Renal cortex interstitium (tissue), 11 donors: ENCODE measurements around the gene CIRBP. TPM values are rescaled to one million over a fixed set of nuclear protein-coding genes. Genes with fewer than 3 reads are reported as not detected.

ENCODE experiments used
- DNase-seq, 11 donors: peaks; one replicate each; pipeline ENCODE4 v3.0.0-alpha.2; 2013; ENCODE audit warnings: low read depth in 9 of 11, low spot score in 4 of 11; ENCODE audit errors: extremely low read depth in 1 of 11
- polyA plus RNA-seq, 3 donors: library from polyadenylated mRNA; unstranded; fragments of 120-200 nt; gene quantifications; one replicate each; pipeline ENCODE4 v1.2.1, GENCODE V29; 2013; ENCODE audit not compliant: insufficient read length in 3 of 3

The CIRBP gene
- polyA plus RNA-seq, 3 donors: 803 to 982 (median 849) TPM

DNA sequence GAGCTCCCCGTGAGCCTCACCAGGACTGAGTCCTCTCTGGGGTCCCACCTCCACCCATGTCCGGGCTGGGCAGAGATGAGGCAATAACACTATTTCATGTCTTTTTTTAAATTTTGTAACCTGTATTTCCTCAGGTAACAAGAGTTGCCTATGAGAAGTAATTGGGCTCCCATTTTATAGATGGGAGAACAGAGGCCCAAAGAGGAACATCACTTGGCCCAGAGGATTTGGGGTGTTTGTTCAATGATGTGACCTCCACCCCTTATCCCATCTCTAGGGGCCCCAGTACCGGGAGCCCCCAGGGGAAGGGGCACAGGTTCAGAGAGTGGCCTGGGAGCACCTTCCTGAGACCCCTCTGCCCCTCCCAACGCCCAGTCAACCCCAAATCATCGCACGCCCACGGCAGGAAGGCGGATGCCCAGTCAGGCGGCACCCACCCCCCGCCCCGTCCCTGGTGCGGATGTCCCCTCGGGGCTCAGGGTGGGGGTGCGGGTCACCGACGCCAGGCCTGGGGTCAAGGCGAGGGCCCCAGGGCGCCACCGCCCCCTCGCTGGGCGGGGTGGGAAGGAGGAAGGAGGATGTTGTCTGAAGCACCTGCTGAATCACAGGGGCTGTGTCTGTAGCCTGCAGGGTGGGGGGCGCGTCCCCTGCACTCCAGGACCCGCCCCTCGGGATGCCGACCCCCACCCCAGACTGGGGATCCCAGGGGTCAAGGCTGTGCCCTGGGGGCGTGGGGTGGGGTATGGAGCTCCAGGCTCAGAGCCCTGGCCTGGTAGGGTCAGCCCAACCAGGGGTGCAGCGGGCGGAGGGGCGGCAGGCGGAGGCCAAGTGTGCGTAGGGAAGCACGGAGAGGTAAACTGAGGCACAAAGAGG lies 9.0 kb upstream of the CIRBP start:
- no peak for DNase-seq

DNA sequence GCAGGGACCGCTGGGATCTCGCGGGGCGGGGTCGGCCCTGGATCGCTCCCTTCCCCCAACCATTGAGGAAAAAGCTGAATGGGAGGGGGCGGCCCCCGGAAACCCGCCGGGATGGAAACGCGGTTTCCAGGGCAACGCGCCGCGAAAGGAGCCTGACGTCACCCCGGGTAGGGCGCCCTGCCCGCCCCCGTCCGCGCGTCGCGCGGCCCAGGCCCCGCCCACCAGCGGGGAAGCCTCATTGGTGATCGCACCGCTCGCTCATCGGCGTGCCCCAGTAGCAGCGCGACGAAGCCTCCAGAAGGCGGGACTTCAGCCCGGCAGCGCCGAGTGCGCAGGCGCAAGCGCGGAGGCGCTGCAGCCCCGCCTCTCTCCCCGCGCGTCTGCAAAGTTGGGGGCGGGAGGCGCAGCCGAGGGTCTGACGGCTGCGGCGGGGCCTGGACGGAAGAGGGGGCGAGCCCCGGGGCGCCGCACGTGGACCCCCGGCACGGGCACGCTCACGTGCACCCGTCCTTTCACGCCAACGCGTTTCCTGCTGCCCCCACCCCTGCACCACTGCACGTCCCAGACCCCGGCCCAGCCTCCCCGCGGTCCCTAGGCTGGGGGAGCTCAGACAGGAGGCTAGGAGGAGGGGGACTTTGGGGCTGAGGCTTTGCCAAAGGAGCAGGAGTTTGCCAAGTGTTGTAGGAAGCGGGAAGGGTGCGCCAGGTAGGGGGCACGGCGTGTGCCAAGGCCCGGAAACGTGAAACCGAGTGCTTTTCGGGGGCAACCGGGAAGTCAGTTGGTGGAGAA lies 8.2 kb upstream of the CIRBP start:
- peak in 10 of 11 donors; percentile 90 to 95 (median 94) for DNase-seq

DNA sequence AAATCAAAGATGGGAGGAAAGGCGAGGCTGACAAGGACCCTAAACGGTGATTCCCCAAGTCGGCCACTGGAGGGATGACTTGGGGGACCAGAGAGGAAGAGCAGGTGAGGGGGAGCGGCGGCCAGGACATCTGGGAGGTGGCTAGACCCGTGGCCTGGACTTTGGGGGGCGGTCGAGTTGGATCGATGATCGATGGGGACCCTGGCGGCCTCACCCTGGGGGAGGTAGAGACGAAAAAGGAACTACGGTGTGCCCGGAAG lies 7.7 kb upstream of the CIRBP start:
- DNase-seq: no peak

DNA sequence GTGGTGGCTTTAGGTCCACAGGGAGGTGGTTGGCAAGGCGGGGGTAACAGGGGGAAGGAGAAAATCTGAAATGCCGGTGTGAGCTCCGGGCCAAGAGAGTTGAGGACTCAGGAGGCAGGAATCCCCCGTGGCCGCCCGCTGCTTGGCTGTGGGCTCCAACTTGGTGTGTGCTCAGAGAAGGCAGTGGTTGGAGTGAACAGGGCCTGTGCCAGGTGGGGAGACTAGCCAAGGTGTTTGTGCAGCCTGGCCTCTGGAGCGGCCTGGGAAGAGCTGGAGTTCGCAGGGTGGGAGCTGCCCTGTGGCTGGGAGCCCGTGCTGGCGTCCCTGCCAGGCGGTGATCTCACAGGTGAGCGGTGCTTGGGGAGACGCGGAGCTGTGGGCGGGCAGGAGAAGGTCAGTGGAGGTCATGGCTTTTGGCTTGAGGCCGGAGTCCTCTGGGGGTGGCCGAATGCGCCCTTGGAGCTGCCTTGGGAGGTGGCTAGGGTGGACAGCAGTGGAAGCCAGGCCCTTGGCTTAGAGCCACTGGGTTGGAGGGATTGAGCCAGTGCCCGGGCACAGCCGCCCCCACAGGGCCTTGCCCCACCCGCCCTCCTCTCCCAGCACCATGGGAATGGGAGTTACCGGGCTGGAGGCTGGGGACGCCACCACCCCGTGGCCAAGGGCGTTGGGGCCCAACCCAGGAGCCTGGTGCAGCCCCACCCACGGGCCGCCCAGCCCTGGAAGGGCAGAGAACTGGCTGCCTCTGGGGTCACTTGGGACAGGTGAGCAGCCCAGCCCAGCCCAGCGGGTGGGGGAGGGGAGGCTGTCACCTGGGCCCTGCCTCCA lies 7.1 kb upstream of the CIRBP start:
- no peak for DNase-seq

DNA sequence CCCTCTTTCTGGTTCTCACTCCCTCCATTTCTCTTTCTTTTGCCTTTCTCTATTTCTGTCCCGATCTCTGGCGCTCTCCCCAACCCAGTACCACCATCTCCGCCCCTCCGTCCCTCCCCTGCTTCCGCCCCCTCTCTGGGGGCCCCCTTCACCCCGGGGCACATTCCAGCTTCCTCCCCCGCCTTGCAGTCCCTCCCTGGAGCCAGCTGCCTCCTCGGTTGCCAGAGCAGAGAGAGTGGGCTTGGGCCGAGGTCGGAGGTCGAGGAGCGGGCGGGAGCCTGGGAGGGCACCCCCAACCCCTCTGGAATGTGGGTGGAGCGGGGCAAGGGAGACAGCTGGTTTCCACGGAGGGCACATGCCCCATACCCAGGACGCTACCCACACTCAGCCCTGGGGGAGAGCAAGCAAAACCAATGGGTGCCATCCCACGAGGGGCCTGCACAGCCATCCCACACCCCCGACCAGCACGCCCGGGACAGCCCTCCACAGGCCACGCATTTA lies 6.5 kb upstream of the CIRBP start:
- DNase-seq: no peak

DNA sequence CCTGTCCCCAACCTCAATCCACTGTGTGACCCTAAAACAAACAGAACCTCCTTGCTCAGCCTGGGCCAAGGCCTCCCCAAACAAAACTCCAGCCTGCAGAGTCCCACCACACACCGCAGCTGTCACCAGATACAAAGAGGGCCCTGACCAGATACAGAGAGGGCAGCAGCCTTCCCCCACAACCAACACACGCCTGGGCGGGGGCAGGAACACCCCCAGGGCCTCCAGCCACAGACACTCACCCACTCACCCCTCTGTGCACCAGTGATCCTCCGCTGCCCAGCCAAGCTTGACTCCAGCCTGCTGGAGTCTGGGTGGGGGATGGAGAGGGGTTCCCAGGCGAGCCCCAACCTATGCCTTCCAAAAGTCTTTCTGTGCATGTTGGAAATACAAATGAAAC lies 5.9 kb upstream of the CIRBP start:
- DNase-seq: no peak

DNA sequence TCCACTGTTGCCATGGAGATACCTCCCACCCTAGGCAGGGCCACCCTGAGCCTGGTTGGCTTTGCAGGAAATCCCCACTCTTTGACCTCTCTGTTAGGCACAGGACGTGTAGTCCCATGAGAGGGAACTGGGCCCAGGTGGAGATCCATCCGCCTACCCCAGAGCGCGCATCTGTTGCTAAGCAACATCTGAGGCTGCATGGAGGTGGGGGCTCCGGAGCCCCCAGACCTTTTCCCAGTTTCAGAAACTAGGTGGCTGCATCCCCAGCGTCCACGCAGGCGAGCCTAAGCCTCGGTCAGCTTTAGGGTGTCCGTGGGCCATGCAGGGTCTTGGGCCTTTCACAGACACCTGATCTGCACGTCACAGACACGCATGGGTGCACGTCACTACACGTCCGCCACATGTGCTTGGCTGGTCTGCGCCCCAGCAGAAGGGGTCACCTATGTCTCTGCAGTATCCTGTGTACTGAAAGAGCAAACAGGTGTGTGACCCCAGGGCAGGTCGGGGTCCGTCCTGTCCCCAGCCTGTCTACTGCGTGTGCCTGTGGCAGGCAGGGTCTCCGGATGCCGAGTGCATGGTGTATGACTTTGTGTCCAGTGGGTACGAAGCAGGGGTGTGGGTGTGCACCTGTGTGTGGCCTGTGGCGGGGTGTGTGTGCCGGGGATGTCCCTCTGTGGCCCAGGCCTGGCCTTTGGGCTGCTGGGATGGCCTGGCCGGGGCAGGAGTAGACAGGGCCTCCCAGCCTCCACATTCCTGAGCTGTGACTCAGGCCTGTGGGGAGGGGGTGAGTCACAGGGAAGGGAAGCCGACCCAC lies 4.1 kb upstream of the CIRBP start:
- DNase-seq: no peak

DNA sequence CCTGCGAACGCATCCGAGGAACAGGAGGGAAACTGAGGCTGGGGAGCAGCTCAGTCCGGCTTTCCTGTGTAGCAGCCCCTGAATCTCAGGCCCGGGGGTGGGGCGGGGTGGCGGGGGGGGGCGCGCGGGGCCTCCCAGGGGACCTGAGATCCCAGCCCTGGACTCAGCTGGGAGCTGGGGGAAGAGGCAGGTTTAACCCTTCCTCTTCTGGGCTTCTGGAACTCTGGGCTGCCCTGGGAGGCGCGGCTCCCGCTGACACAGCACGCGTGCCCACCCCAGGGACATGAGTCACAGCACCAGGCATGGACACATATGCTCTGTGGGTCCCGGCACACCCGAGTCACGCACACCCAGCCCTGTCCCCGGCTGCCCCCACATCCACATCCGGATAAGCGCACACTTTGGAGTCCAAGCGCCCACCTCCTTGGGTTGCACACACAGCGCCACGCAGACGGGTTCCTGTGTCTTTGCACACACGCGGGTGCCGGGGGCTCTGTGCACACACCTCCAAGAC lies 3.5 kb upstream of the CIRBP start:
- DNase-seq: no peak

DNA sequence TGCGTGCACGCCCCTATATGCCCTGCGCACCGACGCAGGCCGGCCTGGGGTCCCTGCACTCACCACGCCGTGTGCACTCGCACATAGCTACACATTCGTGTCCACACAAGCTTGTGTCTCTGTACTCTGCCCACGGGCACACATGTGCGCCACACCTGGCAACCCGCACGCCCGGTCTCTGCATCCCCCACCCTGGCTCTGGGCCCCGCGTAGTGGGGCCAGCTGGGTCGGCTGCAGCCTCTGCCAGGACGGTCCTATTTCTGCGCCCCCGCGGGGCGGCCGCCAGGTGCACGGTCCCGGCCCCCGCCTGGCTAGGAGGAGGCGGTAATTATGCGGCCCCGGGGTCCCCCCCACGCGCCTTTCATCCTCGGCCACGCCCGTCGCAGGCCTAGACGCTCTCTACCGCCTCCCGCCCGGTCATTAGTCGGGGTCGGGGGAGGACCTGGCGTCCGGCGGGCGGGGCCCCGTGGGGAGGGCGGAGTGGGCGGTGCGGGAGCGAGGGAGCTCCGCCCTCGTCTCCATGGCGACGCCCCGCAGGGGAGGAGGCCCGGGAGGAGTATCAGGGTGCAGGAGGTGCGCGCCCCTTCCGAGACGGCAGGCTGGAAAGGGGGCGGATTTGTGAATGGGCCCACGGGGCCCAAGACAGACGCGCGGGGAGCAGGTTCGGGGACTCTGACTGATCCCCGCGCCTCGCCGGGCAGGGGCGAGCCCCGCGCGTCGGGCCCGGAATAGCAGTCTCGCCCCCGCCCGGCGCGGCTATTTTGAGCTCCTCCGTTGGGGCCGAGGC lies 2.8 kb upstream of the CIRBP start:
- no peak for DNase-seq

DNA sequence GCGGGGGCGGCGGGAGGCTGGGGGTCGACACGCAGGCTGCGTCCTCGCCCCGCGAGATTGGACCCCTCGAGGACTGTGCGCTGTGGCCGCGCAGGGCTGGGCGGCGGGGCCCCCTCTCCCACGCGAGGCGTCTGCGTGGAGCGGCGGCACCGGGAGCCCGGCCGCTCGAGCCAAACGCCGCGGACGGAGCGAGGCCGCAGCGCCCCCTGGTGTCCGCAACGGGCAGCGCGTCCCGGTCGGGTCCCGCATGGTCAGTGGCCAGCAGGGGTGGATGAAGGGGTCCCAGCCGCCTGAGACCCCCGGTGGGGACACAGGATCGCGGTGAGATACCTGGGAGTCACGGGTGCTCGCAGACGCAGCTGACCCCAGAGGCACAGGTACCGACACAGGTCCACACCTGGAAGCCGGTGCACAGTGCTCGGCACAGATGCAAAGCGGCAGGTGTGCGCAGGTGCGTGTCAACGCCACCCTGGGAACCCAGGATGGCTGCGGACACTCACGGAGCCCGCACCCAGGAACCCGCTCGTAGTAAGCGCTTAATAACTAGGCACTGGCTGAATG lies 2.1 kb upstream of the CIRBP start:
- no peak for DNase-seq

DNA sequence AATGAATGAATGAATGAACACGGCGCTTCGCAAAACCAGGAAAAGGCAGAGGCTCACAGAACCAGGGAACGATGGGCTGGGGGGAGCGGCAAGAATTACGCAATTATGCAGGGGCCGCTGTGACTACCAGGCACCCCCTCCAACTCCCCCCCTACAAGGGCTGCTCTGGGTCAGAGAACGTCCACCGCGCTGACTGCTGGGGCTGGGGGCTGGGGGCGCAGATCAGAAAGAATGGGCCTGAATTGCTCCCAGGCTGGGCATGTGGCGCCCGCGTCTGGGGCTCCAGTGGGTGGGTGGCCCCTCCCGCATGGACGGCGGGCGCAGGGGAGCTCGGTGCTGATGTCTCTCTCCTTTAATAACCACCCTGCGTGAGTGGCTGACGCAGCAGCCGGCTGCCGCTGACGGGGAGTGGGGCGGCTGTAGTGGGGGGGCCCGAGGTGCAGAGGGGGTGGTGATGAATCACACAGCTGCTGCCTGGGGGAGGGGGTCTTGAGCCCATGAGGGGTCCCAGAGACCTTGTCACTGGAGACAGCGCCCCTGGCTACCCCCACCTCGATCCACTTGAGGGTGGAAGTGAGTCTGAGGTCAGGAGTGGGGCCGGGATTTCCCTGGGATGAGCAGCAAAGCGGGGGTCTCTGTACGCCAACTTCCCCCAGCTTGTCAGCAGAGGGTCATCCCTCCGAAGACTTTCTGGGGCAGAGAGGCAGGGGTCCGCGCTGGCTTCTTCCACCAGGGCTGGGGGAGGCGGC lies 1.5 kb upstream of the CIRBP start:
- DNase-seq: no peak

DNA sequence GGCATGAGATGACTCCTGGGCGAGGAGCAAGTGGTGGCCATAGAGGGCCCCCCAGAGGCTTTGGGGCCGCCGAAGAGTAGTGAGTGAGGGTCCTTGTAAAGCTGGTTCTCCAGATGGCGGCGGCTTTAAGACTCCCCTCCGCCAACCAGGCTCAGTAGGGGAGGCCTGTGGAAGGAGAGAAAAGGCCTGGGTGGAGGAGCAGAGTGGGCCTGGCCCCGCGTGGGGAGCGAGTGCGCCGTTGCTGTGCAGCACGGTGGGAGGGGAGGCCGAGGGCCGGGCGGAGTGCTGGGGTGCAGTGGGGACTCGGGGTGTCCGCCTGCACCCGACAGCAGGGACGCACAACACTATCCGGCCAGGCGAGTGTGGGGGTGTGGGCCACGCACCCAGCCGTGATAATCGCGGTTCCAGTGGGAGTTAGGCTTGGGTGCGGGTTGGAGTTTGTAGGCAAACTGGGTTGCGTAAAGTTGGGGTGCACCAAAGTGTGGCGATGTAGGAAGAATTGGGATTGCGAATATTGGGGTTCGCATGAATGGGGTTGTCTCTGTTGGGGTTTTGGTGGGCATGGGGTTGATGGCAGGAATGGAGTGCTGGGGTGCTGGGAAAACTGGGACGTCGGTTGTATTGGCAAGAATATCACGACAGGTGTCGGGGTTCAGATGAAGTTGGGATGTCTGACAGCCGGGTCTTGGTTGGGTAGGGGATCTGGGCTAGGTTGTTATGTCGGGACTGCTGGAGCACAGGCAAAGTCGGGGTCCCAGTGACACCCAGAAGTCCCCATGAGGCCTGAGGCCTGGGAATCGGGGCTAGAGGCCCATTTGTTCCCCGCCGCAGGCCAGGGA lies 687 bp upstream of the CIRBP start:
- DNase-seq: no peak

DNA sequence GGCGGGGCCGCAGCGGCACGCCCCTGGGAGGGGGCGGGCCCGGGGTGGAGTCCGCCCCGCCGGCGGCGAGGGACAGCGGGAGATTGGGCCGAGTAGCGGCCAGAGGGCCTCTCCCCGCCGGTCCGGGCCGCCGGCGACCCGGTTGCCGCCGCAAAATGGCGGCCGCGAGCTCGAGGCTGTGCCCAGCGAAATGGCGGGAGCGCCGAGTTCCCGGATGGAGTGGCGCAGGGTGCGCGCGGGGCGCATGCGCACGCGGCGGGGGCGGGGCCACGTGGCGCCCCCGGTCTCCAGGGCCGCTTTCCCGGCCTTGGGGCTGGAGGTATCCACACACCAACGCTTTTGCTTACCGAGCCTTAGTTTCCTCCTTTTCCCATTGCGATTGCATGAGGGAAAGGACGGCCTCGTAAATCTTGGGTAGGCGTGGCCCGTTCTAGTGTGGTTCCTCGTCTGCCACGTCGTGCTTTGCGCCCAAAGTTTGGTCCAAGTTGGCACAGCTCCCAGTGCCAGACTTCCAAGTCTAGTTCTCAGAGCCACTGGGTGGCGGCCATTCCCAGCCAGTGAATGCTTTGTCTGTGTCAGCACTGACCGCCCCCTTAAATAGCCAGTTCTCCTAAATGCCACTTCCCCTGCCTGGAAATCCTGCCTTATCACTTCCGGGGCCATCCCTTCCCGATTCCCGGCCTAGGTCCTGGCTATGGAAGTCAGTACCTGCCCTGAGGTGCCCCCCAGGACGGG lies 513 bp downstream of the CIRBP start:
- DNase-seq: peak in 4 of 11 donors; percentile 78 to 83 (median 81)

DNA sequence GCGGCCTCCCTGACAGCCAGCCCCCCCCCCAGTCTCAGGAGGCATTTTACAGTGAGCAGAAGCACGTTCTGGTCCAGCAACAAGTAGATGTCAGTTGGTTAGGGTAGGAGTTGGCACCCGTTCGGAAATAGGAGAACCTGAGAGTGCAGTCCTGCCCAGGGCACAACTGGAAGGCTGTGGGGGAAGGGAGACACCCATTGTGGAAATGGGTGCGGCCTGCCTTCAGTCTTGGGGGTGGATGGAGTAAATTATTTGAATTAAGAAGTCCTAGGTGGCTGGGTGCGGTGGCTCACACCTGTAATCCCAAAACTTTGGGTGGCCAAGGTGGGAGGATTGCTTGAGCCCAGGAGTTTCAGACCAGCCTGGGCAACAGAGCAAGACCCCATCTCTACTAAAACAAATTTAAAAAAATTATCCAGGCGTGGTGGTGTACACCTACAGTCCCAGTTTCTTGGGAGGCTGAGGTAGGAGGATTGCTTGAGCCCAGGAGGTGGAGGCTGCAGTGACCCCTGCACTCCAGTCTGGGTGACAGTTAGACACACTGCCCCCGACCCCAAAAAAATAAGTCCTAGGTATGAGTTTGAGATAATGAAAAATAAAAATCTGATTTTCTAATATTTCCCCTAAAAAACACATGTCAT lies 1.2 kb downstream of the CIRBP start:
- no peak for DNase-seq
